K562 (cell line): Measurements from ENCODE around the gene SLC16A12. TPM values are rescaled to one million over a fixed set of nuclear protein-coding genes. Genes with fewer than 3 reads are reported as not detected.

Experiments used
- ATAC-seq: fragments of 200-7000 bp; cut with Tn5 transposase; 3 replicates; pipeline ENCODE4 v1.9.1; 2020; ENCODE audit warnings: moderate library complexity
- BruUV-seq: library from RNA; stranded (reverse); fragments of 400-500 nt; replicated peaks from 2 replicates; lab custom pipeline; 2021; lab: Mats Ljungman, UMichigan
- CTCF ChIA-PET: fragments of 300-600 bp; formaldehyde crosslinking; extraction: SDS; loops from one replicate; lab custom pipeline; 2021; ENCODE audit warnings: low intra/inter-chr PET ratio; lab: Yijun Ruan, JAX
- POLR2A ChIA-PET: fragments of 300-600, 350-650 bp; sonication (Branson Sonifier 250); formaldehyde crosslinking; extraction: SDS; loops from one replicate; lab custom pipeline; 2021; ENCODE audit warnings: antibody characterized with exemption, inconsistent platforms; lab: Yijun Ruan, JAX
- DNase-seq, 4 experiments: peaks; one replicate each; pipeline versions ENCODE4 v3.0.0 to v3.0.0-alpha.2; 2011 to 2018; ENCODE audit warnings: low spot score in 3 of 4, mixed read lengths in 3 of 4; ENCODE audit errors: extremely low read depth in 1 of 4
- FAIRE-seq: peaks from 2 replicates; lab custom pipeline; 2011; peaks lifted over from hg19 to GRCh38; lab: Jason Lieb, UNC
- H2AFZ ChIP-seq: 2 replicates; pipeline ENCODE4 v1.6.0; 2011; ENCODE audit warnings: low read depth, low read length, control low read depth, inconsistent platforms
- H3K27ac ChIP-seq: fragments of 200-600 bp; 3 replicates; pipeline ENCODE4 v1.8.0; 2011; ENCODE audit warnings: low read depth, mild to moderate bottlenecking, control low read depth, inconsistent platforms, low read length, moderate library complexity, mixed read lengths; ENCODE audit errors: extremely low read depth
- H3K27me3 ChIP-seq, 2 experiments: fragments of 300-600 bp in 1 of 2; 2 replicates in 1 of 2; 3 replicates in 1 of 2; pipeline versions ENCODE4 v1.6.0 to v1.8.0; 2011; ENCODE audit warnings: inconsistent platforms in 2 of 2, low read length in 2 of 2, mild to moderate bottlenecking in 1 of 2, mixed read lengths in 1 of 2, moderate library complexity in 1 of 2; ENCODE audit not compliant: control insufficient read depth in 2 of 2, insufficient read depth in 2 of 2
- H3K36me3 ChIP-seq: fragments of 300-600 bp; 3 replicates; pipeline ENCODE4 v1.8.0; 2011; ENCODE audit warnings: mild to moderate bottlenecking, low read length, inconsistent platforms; ENCODE audit not compliant: control insufficient read depth, insufficient read depth
- H3K4me1 ChIP-seq, 2 experiments: fragments of 200-600 bp in 1 of 2; replicated peaks in 1 of 2; 2 replicates in 1 of 2; 3 replicates in 1 of 2; pipeline versions ENCODE4 v1.5.1 to v1.8.0; 2011; ENCODE audit warnings: inconsistent platforms in 2 of 2, low read length in 2 of 2, mild to moderate bottlenecking in 1 of 2, mixed read lengths in 1 of 2, moderate library complexity in 1 of 2; ENCODE audit not compliant: control insufficient read depth in 2 of 2, insufficient read depth in 2 of 2
- H3K4me2 ChIP-seq: 2 replicates; pipeline ENCODE4 v1.6.1; 2011; ENCODE audit warnings: low read length, control low read depth, inconsistent platforms, mixed read lengths; ENCODE audit not compliant: insufficient read depth
- H3K4me3 ChIP-seq: fragments of 200-600 bp; sonication (generic), shearing (Covaris generic); 2 replicates; pipeline ENCODE4 v1.5.1; 2016; ENCODE audit warnings: control low read depth, inconsistent platforms
- H3K79me2 ChIP-seq: fragments of 200-600 bp; 3 replicates; pipeline ENCODE4 v1.8.0; 2011; ENCODE audit warnings: low read length, inconsistent platforms; ENCODE audit not compliant: control insufficient read depth, insufficient read depth
- H3K9ac ChIP-seq, 2 experiments: 2 replicates each; pipeline versions ENCODE4 v1.6.0 to v1.6.1; 2011; ENCODE audit warnings: low read depth in 2 of 2, low read length in 2 of 2, control low read depth in 1 of 2, inconsistent platforms in 1 of 2, mild to moderate bottlenecking in 1 of 2, mixed read lengths in 1 of 2; ENCODE audit not compliant: insufficient read depth in 1 of 2
- H3K9me1 ChIP-seq: one replicate; pipeline ENCODE4 v1.6.0; 2011; ENCODE audit warnings: inconsistent platforms, mild to moderate bottlenecking, low read length, moderate library complexity; ENCODE audit not compliant: control insufficient read depth, insufficient read depth
- H3K9me3 ChIP-seq: replicated peaks from 2 replicates; pipeline ENCODE4 v1.5.1; 2011; ENCODE audit warnings: low read depth, low read length, inconsistent platforms; ENCODE audit not compliant: control insufficient read depth, insufficient read depth
- H4K20me1 ChIP-seq: replicated peaks from 2 replicates; pipeline ENCODE4 v1.6.1; 2011; ENCODE audit warnings: low read length, inconsistent platforms, mixed read lengths; ENCODE audit not compliant: control insufficient read depth, insufficient read depth
- GATA2 ChIP-seq: sonication (generic); formaldehyde crosslinking; IDR thresholded peaks from 2 replicates; pipeline ENCODE4 v1.4.0; 2020; ENCODE audit warnings: mild to moderate bottlenecking, missing genetic modification reagents
- HCFC1 ChIP-seq: IDR thresholded peaks from 2 replicates; pipeline ENCODE4 v1.6.1; 2012; ENCODE audit warnings: low read depth, low read length, improper control_type of control experiment
- KDM1A ChIP-seq, 2 experiments: fragments of 450-650 bp; IDR thresholded peaks; 2 replicates each; pipeline ENCODE4 v1.6.1; 2016; ENCODE audit warnings: mild to moderate bottlenecking in 2 of 2
- MTA1 ChIP-seq: fragments of 450-650 bp; IDR thresholded peaks from 2 replicates; pipeline ENCODE4 v1.6.1; 2017; ENCODE audit warnings: borderline replicate concordance
- OTX1 ChIP-seq: fragments of 450-650 bp; formaldehyde crosslinking; IDR thresholded peaks from 2 replicates; pipeline ENCODE4 v1.4.0; 2022; ENCODE audit warnings: mild to moderate bottlenecking
- POLR2H ChIP-seq: IDR thresholded peaks from 2 replicates; pipeline ENCODE4 v1.6.1; 2016; ENCODE audit warnings: missing genetic modification characterization, low read depth, mild to moderate bottlenecking, control low read depth, missing compliant biosample characterization, moderate library complexity
- ZNF239 ChIP-seq: fragments of 250-450 bp; sonication (Bioruptor Pico); IDR thresholded peaks from 2 replicates; pipeline ENCODE4 v1.4.0; 2020; ENCODE audit warnings: mild to moderate bottlenecking
- ZNF282 ChIP-seq: sonication (generic); formaldehyde crosslinking; IDR thresholded peaks from 2 replicates; pipeline ENCODE4 v1.8.1; 2023; ENCODE audit warnings: missing genetic modification reagents
- ZNF318 ChIP-seq, 2 experiments: fragments of 450-650 bp; IDR thresholded peaks; 2 replicates each; pipeline ENCODE4 v1.6.1; 2016; ENCODE audit warnings: mild to moderate bottlenecking in 2 of 2, borderline replicate concordance in 1 of 2, low read depth in 1 of 2, moderate library complexity in 1 of 2
- WGBS: fragments of 100-300 bp; shearing (Covaris generic); methylation state at CpG from one replicate; pipeline ENCODE4 v1.1.6; 2016; ENCODE audit warnings: low coverage, mixed read lengths; ENCODE audit not compliant: insufficient coverage; ENCODE audit errors: missing lambda C conversion rate; 5-methylcytosine and 5-hydroxymethylcytosine counted together
- in situ Hi-C: fragments of 300-500 bp; cut with MboI; formaldehyde crosslinking; loops from 4 replicates; pipeline ENCODE4 v1.15.0; 2018; ENCODE audit warnings: inconsistent platforms, mixed read lengths
- intact Hi-C: fragments of 100-400 bp; cut with micrococcal nuclease; formaldehyde crosslinking; loops from 2 replicates; pipeline ENCODE4 v1.14.2; 2022
- polyA plus RNA-seq, 8 experiments: library from polyadenylated mRNA; depleted of rRNA in 4 of 8; stranded (reverse) in 5 of 8; unstranded in 3 of 8; fragments of >200 nt; fragmentation: Nextera tagmentation in 2 of 8; fragmentation: Illumina TruSeq in 1 of 8; extraction: Ambion mirVana in 2 of 8; extraction: Trizol in 1 of 8; gene quantifications; 2 replicates each; pipeline versions ENCODE4 v1.2.1 to v1.2.3, GENCODE V29; 2011 to 2014; ENCODE audit warnings: inconsistent platforms in 1 of 8, missing spikeins in 1 of 8
- total RNA-seq, 7 experiments: library from RNA; depleted of rRNA in 6 of 7; stranded (reverse); fragments of >200 nt in 6 of 7; fragmentation: Illumina TruSeq in 2 of 7; extraction: Trizol in 2 of 7; gene quantifications; 2 replicates each; pipeline versions ENCODE4 v1.2.1 to v1.2.3, GENCODE V29; 2011 to 2021; ENCODE audit warnings: low replicate concordance in 1 of 7
- TF ChIP-seq, protein P1 (sequence below), 2 experiments: fragments of 450-650 bp in 1 of 2; sonication (generic) in 1 of 2; formaldehyde crosslinking in 1 of 2; IDR thresholded peaks in 1 of 2; conservative IDR thresholded peaks in 1 of 2; 2 replicates each; pipeline versions ENCODE4 v1.6.1 to v1.8.1; 2016 to 2023; ENCODE audit warnings: mild to moderate bottlenecking in 2 of 2, moderate library complexity in 2 of 2, inconsistent platforms in 1 of 2, missing genetic modification reagents in 1 of 2
- TF ChIP-seq, protein P2 (sequence below): fragments of 250-450 bp; sonication (Bioruptor Pico); IDR thresholded peaks from 2 replicates; pipeline ENCODE4 v1.8.0; 2021; ENCODE audit warnings: moderate library complexity, mild to moderate bottlenecking, inconsistent platforms

The SLC16A12 gene
- total and polyA plus RNA-seq, 9 of the 15 experiments (the other 6 are each of a cell fraction or from before 2014, with no cell fraction given), result not detected

- no peaks in the 10 kb centered on the region for H3K27me3 ChIP-seq
- H3K9me3 ChIP-seq, result no peaks in the 10 kb centered on the region
- no TSS peak for BruUV-seq
- CTCF ChIA-PET, result no interaction called here
- H4K20me1 ChIP-seq, result no peaks in the 10 kb centered on the region
- H3K9me1 ChIP-seq, result no peaks in the 10 kb centered on the region
- DNase-seq, result no peak
- H3K36me3 ChIP-seq, result no peaks in the 10 kb centered on the region
- H3K27ac ChIP-seq, result no peak overlapping the region
- intact Hi-C loops (no loop called here), in situ Hi-C loops (no loop called here)
- H3K4me1 ChIP-seq, result no peaks in the 10 kb centered on the region
- FAIRE-seq, result no peak
- ATAC-seq, result no peak
- no peak overlapping the region for H3K4me3 ChIP-seq
- POLR2A ChIA-PET, result no interaction called here
- no peak overlapping the region for H3K4me2 ChIP-seq
- TF ChIP-seq OTX1, result no peak
- no peak for TF ChIP-seq HCFC1
- no peak for TF ChIP-seq KDM1A (IDR thresholded peaks at IDR 0.05)
- no peak for TF ChIP-seq GATA2 (CRISPR knock-in tag)
- TF ChIP-seq, protein P1, sequence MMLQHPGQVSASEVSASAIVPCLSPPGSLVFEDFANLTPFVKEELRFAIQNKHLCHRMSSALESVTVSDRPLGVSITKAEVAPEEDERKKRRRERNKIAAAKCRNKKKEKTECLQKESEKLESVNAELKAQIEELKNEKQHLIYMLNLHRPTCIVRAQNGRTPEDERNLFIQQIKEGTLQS (IDR thresholded peaks at IDR 0.05), result no peak
- TF ChIP-seq, protein P1 (CRISPR knock-in tag; conservative IDR thresholded peaks at IDR 0.05), result no peak
- no peak for TF ChIP-seq MTA1
- TF ChIP-seq ZNF318 (IDR thresholded peaks at IDR 0.05; ENCODE audit: borderline replicate concordance in 1 of 2, low read depth in 1 of 2), result no peak
- TF ChIP-seq ZNF239 (CRISPR knock-in tag), result no peak
- TF ChIP-seq, protein P2, sequence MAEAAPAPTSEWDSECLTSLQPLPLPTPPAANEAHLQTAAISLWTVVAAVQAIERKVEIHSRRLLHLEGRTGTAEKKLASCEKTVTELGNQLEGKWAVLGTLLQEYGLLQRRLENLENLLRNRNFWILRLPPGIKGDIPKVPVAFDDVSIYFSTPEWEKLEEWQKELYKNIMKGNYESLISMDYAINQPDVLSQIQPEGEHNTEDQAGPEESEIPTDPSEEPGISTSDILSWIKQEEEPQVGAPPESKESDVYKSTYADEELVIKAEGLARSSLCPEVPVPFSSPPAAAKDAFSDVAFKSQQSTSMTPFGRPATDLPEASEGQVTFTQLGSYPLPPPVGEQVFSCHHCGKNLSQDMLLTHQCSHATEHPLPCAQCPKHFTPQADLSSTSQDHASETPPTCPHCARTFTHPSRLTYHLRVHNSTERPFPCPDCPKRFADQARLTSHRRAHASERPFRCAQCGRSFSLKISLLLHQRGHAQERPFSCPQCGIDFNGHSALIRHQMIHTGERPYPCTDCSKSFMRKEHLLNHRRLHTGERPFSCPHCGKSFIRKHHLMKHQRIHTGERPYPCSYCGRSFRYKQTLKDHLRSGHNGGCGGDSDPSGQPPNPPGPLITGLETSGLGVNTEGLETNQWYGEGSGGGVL, result no peak
- TF ChIP-seq POLR2H (tag), result no peak
- TF ChIP-seq ZNF282 (CRISPR knock-in tag), result no peak
- no peaks in the 10 kb centered on the region for H3K79me2 ChIP-seq
- WGBS, result 0% methylated on average over 4 of the region's 4 CpGs
- H2AFZ ChIP-seq, result no peak overlapping the region
- H3K9ac ChIP-seq, result no peak overlapping the region
Observed at GRCh38 chr10:89552213-89552612, 16.8 kb upstream of the SLC16A12 start.
